Common myeloid progenitor, CD34-positive (primary cell): ENCODE measurements around the gene ANKRD11.
"Not testable (repeated sequence)": the region's sequence is repeated elsewhere in the genome, so short reads cannot be mapped to it uniquely, and the experiment has no call there.

Experiments
- CTCF ChIA-PET: fragments of 350-600 bp; sonication (Branson Sonifier 250); formaldehyde crosslinking; loops from one replicate; lab custom pipeline; 2021; ENCODE audit warnings: antibody characterized with exemption; lab: Charles Lee
- POLR2A ChIA-PET: fragments of 350-600 bp; sonication (Branson Sonifier 250); formaldehyde crosslinking; loops from one replicate; lab custom pipeline; 2021; ENCODE audit warnings: antibody characterized with exemption; lab: Charles Lee
- DNase-seq, 3 donors: peaks; one replicate each; pipeline versions ENCODE4 v3.0.0 to v3.0.0-alpha.2; 2013
- H3K27ac ChIP-seq, 2 experiments: 1 replicate in 1 of 2; 2 replicates in 1 of 2; pipeline ENCODE4 v1.7.0; 2013; ENCODE audit warnings: inconsistent platforms in 2 of 2, low read length in 2 of 2, mild to moderate bottlenecking in 2 of 2, low read depth in 1 of 2, moderate library complexity in 1 of 2; ENCODE audit not compliant: severe bottlenecking in 2 of 2, insufficient read depth in 1 of 2, poor library complexity in 1 of 2
- H3K27me3 ChIP-seq, 5 experiments: replicated peaks in 2 of 5; 1 replicate in 3 of 5; 2 replicates in 2 of 5; pipeline versions ENCODE4 v1.6.1 to v1.7.0; 2013; ENCODE audit warnings: low read length in 4 of 5, mild to moderate bottlenecking in 2 of 5, moderate library complexity in 2 of 5, inconsistent platforms in 1 of 5; ENCODE audit not compliant: insufficient read depth in 5 of 5, control insufficient read depth in 4 of 5
- H3K36me3 ChIP-seq, 4 experiments: 1 replicate in 2 of 4; 2 replicates in 2 of 4; pipeline versions ENCODE4 v1.6.1 to v1.7.0; 2013; ENCODE audit warnings: low read length in 3 of 4, control low read depth in 1 of 4, mild to moderate bottlenecking in 1 of 4; ENCODE audit not compliant: control insufficient read depth in 4 of 4, insufficient read depth in 4 of 4
- H3K4me1 ChIP-seq, 4 experiments: 1 replicate in 3 of 4; 2 replicates in 1 of 4; pipeline versions ENCODE4 v1.6.1 to v1.7.1; 2013; ENCODE audit warnings: low read length in 3 of 4, mild to moderate bottlenecking in 3 of 4, control low read depth in 1 of 4, inconsistent platforms in 1 of 4, moderate library complexity in 1 of 4; ENCODE audit not compliant: control insufficient read depth in 4 of 4, insufficient read depth in 4 of 4; ENCODE audit errors: control extremely low read depth in 1 of 4
- H3K4me3 ChIP-seq, 7 experiments: 1 replicate in 4 of 7; 2 replicates in 3 of 7; pipeline versions ENCODE4 v1.5.1 to v1.7.0; 2013; ENCODE audit warnings: mild to moderate bottlenecking in 7 of 7, low read length in 6 of 7, moderate library complexity in 6 of 7, inconsistent platforms in 2 of 7, low read depth in 2 of 7, control low read depth in 1 of 7; ENCODE audit not compliant: insufficient read depth in 4 of 7, control insufficient read depth in 1 of 7; ENCODE audit errors: extremely low read depth in 1 of 7
- H3K9me3 ChIP-seq, 5 experiments: 1 replicate in 4 of 5; 2 replicates in 1 of 5; pipeline versions ENCODE4 v1.6.1 to v1.7.1; 2013; ENCODE audit warnings: low read length in 4 of 5, mild to moderate bottlenecking in 2 of 5, inconsistent platforms in 1 of 5, low read depth in 1 of 5, moderate library complexity in 1 of 5; ENCODE audit not compliant: control insufficient read depth in 4 of 5, insufficient read depth in 2 of 5; ENCODE audit errors: control extremely low read depth in 1 of 5
- WGBS: methylation state at CpG from one replicate; pipeline ENCODE4 v1.1.5; 2013; ENCODE audit not compliant: insufficient coverage; 5-methylcytosine and 5-hydroxymethylcytosine counted together

The ANKRD11 gene

GRCh38 chr16:89384282-89384681 is 106.1 kb downstream of the ANKRD11 start:
- peaks cover 0 to 42% (median 40%) of the 10 kb centered on the region in 4 experiments for H3K4me1 ChIP-seq
- 95% methylated on average over 9 of the region's 12 CpGs for WGBS
- H3K9me3 ChIP-seq, result no peaks in the 10 kb centered on the region
- no peaks in the 10 kb centered on the region for H3K27me3 ChIP-seq
- POLR2A ChIA-PET, result no interaction called here
- DNase-seq, result no peak
- CTCF ChIA-PET, result interaction anchor here (0.9 to 2.6 kb wide), 4 partner anchors 11 to 28 kb away, joined by 3 to 11 read pairs (median 4); no protein-coding TSS in a partner anchor
- peaks cover 0 to 12% (median 1%) of the 10 kb centered on the region in 4 experiments for H3K36me3 ChIP-seq
- no peak overlapping the region for H3K27ac ChIP-seq
- no peak overlapping the region for H3K4me3 ChIP-seq

DNA sequence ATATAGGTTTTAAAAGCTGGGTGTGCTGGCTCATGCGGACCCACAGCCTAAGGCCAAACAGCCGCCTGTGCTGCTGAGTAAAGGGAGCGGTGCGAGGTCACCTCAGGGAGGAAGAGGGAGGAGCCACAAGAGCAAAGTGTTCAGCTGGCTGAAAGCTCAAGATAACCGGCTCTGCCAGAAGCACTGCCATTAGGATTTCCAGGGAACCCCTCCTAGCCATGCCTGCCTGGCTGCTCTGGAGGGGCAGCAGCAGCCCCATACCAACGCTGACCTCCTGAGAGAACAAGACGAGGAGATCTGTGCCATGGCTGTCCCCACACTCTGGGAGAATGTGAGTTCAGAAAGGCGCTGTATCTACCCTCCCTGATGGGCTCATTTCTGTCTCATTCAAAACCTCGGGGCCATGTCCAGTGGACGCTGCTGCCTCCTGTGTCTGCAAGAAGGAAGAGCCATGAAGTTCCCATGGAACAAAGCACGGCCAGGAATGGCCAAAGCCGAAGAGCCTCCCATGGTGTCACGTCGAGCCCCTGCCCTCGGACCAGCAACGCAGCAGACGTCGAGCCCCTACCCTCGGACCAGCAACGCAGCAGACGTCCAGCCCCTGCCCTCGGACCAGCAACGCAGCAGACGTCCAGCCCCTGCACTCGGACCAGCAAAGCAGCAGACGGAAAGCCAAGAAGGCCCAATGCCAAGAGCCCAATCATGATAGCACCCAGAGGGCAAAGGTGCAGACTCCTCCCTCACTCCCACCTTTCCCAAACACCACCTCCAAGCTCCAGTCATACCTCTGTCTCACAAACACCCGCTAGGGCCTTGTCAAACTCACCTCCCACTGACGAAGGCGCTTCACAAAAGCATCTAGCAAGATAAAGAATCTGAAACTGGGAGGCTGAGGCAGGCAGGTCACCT is 107.0 kb downstream of the ANKRD11 start:
- ChIA-PET POLR2A (no interaction called here), CTCF (interaction anchor here (0.6 to 2.6 kb wide), 9 partner anchors 10 to 282 kb away, joined by 3 to 11 read pairs (median 4); no protein-coding TSS in a partner anchor)
- H3K4me3 ChIP-seq, result peak overlapping the region in 2 of 7 experiments; percentile 3 to 39
- peak; percentile 48 to 78 (median 64) for DNase-seq
- no peaks in the 10 kb centered on the region for H3K9me3 ChIP-seq
- H3K4me1 ChIP-seq, result peaks cover 0 to 42% (median 37%) of the 10 kb centered on the region in 4 experiments
- H3K27ac ChIP-seq, result no peak overlapping the region
- no peaks in the 10 kb centered on the region for H3K27me3 ChIP-seq
- peaks cover 0 to 8% (median 0%) of the 10 kb centered on the region in 4 experiments for H3K36me3 ChIP-seq
- 62% methylated on average over 26 of the region's 29 CpGs for WGBS

GRCh38 chr16:89382555-89382954 is 107.8 kb downstream of the ANKRD11 start:
- WGBS, result no CpG with 5 or more reads among the region's 5 CpGs

GRCh38 chr16:89381788-89382187 is 108.6 kb downstream of the ANKRD11 start:
- H3K27me3 ChIP-seq, result no peaks in the 10 kb centered on the region
- 94% methylated on average over 13 of the region's 14 CpGs for WGBS
- no peak overlapping the region for H3K27ac ChIP-seq
- ChIA-PET POLR2A (no interaction called here), CTCF (interaction anchor here (1.3 to 2.6 kb wide), 3 partner anchors 9 to 47 kb away, joined by 4 to 11 read pairs (median 4); no protein-coding TSS in a partner anchor)
- no peak for DNase-seq
- peaks cover 0 to 4% (median 0%) of the 10 kb centered on the region in 5 experiments for H3K9me3 ChIP-seq
- peaks cover 0 to 8% (median 0%) of the 10 kb centered on the region in 4 experiments for H3K36me3 ChIP-seq
- no peak overlapping the region for H3K4me3 ChIP-seq
- H3K4me1 ChIP-seq, result peaks cover 0 to 28% (median 27%) of the 10 kb centered on the region in 4 experiments

More at GRCh38 chr16:89382555-89382954, 107.8 kb downstream of the ANKRD11 start:
- peaks cover 0 to 34% (median 32%) of the 10 kb centered on the region in 4 experiments for H3K4me1 ChIP-seq
- CTCF ChIA-PET, result interaction anchor here (0.9 to 2.6 kb wide), 7 partner anchors 9 to 48 kb away, joined by 3 to 11 read pairs (median 4); no protein-coding TSS in a partner anchor
- H3K27ac ChIP-seq, POLR2A ChIA-PET, H3K9me3 ChIP-seq, H3K27me3 ChIP-seq, DNase-seq, H3K36me3 ChIP-seq, H3K4me3 ChIP-seq: not testable (repeated sequence)

- no peaks in the 10 kb centered on the region for H3K27me3 ChIP-seq
- peaks cover 0 to 26% (median 22%) of the 10 kb centered on the region in 4 experiments for H3K4me1 ChIP-seq
- H3K36me3 ChIP-seq, result peaks cover 0 to 8% (median 2%) of the 10 kb centered on the region in 4 experiments
- ChIA-PET CTCF (interaction anchor here (1.1 to 3.3 kb wide), 3 partner anchors 11 to 55 kb away, joined by 3 to 11 read pairs (median 6); no protein-coding TSS in a partner anchor), POLR2A (no interaction called here)
- WGBS, result 94% methylated on average over 15 of the region's 15 CpGs
- H3K27ac ChIP-seq, result no peak overlapping the region
- no peak for DNase-seq
- H3K4me3 ChIP-seq, result no peak overlapping the region
- peaks cover 0 to 10% (median 2%) of the 10 kb centered on the region in 5 experiments for H3K9me3 ChIP-seq
Observed at GRCh38 chr16:89380681-89381080, 109.7 kb downstream of the ANKRD11 start.

DNA sequence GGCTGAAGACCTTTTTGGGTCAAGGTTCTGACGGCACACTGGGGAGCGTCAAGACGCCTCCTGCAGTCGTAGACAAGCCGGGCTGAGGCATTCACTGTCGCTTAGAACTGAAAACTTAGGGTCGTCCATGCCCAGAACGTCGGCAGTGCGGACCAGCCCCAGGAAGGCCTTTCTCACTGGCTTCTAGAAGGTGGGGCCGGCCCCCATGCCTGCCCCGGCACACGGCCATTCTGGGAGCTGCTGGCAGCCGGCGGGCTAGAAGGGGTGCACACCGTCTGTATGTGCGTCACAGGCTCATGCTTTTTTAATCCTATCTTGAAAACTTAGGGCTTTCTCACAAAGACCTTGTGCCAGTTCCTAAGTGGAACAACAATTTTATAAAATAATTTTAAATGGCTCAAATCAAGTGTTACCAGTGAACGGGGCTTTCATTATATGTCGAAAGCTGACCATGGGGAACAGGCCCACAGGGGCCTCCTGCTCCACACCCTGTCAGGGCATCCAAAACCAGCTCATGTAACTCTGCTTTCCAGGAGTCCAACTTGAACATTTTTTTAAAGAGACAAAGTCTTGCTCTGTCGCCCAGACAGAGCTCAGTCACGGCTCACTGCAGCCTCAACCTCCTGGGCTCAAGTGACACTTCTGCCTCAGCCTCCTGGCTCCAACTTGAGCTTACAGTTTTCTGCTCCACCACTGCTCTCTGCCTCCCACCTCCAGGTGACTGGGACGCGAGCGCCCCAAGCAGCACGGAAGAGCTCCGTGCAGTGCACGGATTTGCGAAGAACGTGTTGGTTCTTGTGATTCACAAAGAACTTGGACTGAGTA is 111.2 kb downstream of the ANKRD11 start:
- POLR2A ChIA-PET, result interaction anchor here (0.7 kb wide), 1 partner anchor 8 kb away, joined by 3 read pairs; no protein-coding TSS in a partner anchor
- Histone ChIP-seq H3K27ac (no peak overlapping the region), H3K27me3 (no peaks in the 10 kb centered on the region), H3K4me1 (peaks cover 0 to 24% (median 21%) of the 10 kb centered on the region in 4 experiments), H3K36me3 (peaks cover 0 to 8% (median 2%) of the 10 kb centered on the region in 4 experiments), H3K4me3 (no peak overlapping the region), H3K9me3 (peaks cover 0 to 11% (median 2%) of the 10 kb centered on the region in 5 experiments)
- 97% methylated on average over 28 of the region's 29 CpGs for WGBS
- CTCF ChIA-PET, result interaction anchor here (1.1 to 3.3 kb wide), 5 partner anchors 9 to 65 kb away, joined by 3 to 11 read pairs (median 3); no protein-coding TSS in a partner anchor
- no peak for DNase-seq
